GM18507 (cell line): ENCODE measurements around the gene DENND1C.

Experiments used
- DNase-seq: peaks from one replicate; pipeline ENCODE4 v3.0.0; 2011; ENCODE audit warnings: low read depth; ENCODE audit not compliant: insufficient read length; ENCODE audit errors: extremely low spot score
- FAIRE-seq: peaks from 2 replicates; lab custom pipeline; 2011; peaks lifted over from hg19 to GRCh38; lab: Jason Lieb, UNC

Gene DENND1C

GRCh38 chr19:6481541-6482342 lies at the start of gene DENND1C:
Gene DENND1C (minus strand): TSS chr19:6481787. CDS start chr19:6481695, 92 bp downstream.
- FAIRE-seq (peak; percentile 89), DNase-seq (no peak)

DNA sequence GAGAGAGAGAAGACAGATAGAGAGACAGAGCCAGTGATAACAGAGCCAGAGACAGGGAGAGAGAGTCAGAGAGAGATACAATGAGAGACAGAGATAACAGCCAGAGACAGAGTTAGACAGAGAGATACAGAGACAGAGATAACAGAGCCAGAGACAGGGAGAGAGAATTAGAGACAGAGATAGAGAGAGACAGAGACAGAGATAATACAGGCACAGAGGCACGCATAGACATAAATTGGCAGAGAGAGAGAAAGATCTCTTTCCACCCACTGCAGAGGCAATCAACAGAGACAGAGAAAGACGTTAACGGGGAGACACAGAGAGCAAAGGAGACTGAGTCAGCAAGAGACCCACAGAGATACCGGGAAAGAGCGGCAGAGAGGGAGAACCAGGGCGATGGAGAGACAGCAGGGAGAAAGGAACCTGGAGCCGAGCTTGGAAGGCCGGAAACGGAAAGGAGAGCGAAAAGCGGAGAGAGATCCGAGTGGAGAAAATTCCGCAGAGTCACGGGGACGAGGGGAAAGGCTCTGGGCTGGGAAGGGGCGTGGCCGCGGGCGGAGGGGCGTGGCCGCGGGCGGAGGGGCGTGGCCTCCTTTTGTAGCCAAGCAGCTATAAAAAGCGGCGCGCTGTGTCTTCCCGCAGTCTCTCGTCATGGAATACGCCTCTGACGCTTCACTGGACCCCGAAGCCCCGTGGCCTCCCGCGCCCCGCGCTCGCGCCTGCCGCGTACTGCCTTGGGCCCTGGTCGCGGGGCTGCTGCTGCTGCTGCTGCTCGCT lies 49.0 kb upstream of the DENND1C start, which contains the start of gene TNFSF9:
TNFSF9 (plus strand) TSS at position 641 of the 777 bp plus-strand sequence; CDS start at position 652, 11 bp downstream.
- FAIRE-seq, result peak; percentile 87
- DNase-seq, result no peak

DNA sequence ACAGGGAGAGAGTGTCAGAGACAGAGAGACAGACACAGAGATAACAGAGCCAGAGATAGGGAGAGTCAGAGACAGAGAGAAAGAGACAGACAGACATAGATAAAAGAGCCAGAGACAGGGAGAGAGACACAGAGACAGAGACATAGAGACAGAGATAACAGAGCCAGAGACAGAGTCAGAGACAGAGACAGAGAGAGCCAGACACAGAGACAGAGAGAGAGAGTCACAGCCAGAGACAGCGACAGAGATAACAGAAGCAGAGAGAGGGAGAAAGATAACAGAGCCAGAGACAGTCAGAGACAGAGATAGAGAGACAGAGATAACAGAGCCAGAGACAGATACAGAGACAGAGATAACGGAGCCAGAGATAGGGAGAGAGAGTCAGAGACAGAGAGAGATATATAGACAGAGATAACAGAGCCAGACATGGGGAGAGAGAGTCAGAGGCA lies 48.4 kb upstream of the DENND1C start:
- FAIRE-seq, result peak; percentile 68
- DNase-seq, result no peak

DNA sequence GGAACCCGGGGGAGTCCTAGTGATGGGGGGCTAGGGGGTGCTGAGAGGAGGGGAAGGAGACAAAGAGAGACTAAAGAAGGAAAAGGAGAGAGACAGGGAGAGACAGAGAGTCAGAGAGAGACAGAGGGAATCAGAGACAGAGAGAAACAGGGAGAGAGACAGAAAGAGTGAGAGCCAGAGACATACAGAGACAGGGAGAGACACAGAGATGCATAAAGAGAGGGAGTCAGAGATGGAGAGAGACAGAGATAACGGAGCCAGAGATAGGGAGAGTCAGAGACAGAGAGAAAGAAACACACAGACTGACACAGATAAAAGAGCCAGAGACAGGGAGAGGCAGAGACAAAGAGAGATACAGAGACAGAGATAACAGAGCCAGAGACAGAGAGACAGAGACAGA lies 47.8 kb upstream of the DENND1C start:
- FAIRE-seq (peak; percentile 12), DNase-seq (no peak)

- FAIRE-seq, result no peak
- no peak for DNase-seq
These were observed 47.0 kb upstream of the DENND1C start for GRCh38 chr19:6528544-6529121.

- FAIRE-seq (peak; percentile 96), DNase-seq (peak; percentile 70)
These were observed 46.4 kb upstream of the DENND1C start for GRCh38 chr19:6527893-6528543.

GRCh38 chr19:6524311-6524710 lies 42.7 kb upstream of the DENND1C start:
- no peak for FAIRE-seq
- no peak for DNase-seq

- no peak for FAIRE-seq
- no peak for DNase-seq
These were observed 41.1 kb upstream of the DENND1C start for GRCh38 chr19:6522712-6523111.

GRCh38 chr19:6521718-6522646 lies 40.4 kb upstream of the DENND1C start:
- DNase-seq, result no peak
- peak; percentile 100 for FAIRE-seq

- FAIRE-seq, result peak; percentile 85
- DNase-seq, result no peak
These were observed 37.7 kb upstream of the DENND1C start for GRCh38 chr19:6519289-6519688.

- DNase-seq, result no peak
- peak; percentile 95 for FAIRE-seq
These were observed 36.7 kb upstream of the DENND1C start for GRCh38 chr19:6518145-6518911.

GRCh38 chr19:6516659-6517291 lies 35.2 kb upstream of the DENND1C start:
- FAIRE-seq, result no peak
- DNase-seq, result no peak

DNA sequence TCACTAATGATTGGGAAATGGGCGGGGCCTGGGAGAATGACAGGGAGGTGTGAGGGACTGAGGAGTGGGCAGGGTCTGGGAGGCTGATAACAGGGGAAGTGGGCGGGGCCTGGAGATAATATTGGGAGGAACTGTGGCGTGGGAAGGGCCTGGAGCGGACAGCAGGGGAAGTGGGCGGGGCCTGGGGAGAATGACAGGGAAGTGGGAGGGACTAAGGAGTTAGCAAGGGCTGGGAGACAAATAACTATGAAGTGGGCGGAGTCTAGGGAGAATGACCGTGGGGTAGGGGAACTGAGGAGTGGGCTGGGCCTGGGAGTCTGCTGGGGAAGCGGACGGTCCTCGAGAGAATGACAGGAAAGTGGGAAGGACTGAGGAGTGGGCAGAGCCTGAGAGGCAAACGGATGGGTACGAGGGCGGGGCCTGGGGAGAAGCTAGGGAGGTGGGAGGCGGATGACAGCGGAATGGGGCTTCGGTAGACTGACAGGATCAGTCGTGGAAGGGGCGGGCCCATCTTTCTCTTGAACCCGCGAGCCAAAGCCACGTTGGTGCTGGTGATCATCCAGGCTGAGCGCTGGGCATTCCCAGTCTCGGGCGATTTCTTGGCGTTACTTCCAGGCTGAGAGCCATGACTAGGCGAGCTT lies 34.6 kb upstream of the DENND1C start:
- FAIRE-seq (peak; percentile 99), DNase-seq (no peak)

DNA sequence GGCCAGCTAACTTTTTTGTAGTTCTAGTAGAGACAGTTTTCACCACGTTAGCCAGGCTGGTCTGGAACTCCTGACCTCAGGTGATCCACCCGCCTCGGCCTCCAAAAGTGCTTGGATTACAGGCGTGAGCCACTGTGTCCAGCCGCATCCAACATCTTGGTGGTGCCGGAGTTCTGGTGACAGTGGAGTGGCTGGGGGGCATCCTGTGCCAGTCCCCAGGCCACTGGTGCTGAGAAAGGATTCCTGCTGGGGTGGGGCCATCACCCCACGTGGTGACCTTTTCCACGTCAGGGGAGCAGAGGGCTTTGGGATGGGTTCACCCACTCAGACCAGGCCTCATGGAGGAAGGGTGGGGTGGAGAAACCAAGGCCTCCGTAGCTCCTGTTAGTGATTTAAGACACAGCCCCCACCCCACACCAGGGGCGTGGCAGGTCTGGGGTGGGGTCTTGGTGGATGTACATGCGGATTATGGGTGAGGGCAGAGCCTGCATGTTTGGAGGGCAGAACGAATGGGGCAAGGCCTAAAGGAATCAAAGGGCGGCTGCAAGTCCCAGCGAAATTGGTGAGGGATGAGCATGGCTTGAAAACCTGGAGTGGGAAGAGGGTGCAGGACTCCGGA lies 33.4 kb upstream of the DENND1C start:
- DNase-seq (no peak), FAIRE-seq (no peak)

GRCh38 chr19:6514089-6514488 lies 32.5 kb upstream of the DENND1C start:
- no peak for FAIRE-seq
- DNase-seq, result no peak

DNA sequence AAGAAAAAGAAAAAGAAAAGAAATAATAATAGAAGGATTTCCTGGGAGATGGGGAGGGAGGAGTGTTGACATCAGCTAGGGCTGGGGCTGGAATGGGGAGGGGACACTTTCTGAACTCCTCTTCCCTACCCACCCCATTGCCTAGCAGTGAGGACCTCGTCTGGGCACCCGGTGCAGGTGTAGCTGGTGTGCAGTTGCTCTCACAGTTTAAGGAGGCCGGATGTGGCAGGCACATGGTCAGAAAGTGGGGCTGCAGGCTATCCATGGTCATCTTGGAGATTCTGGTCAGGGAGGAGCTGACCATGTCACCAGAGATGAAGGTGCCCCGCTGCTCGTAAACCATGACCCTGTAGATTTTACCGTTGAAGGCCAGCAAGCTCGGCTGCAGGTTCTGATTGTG lies 29.0 kb upstream of the DENND1C start:
- DNase-seq, result no peak
- FAIRE-seq, result no peak
